ENCODE measurements around the gene NSD1.

- TF ChIP-seq EZH2 (IDR thresholded peaks at IDR 0.05; ENCODE audit: borderline replicate concordance, low read depth, low read length): no peak
- no peak for TF ChIP-seq ZKSCAN1 (IDR thresholded peaks at IDR 0.05; ENCODE audit: low read depth, low read length)
- TF ChIP-seq RAD21 (CRISPR knock-in tag; conservative IDR thresholded peaks at IDR 0.05 in 1 of 2, IDR thresholded peaks at IDR 0.05 in 1 of 2): no peak
- TF ChIP-seq FOXM1 (IDR thresholded peaks at IDR 0.05; ENCODE audit: low read depth): no peak
- no peak for TF ChIP-seq FOXM1 (CRISPR knock-in tag; IDR thresholded peaks at IDR 0.05; ENCODE audit: low read depth)
- TF ChIP-seq CTCF (IDR thresholded peaks at IDR 0.05 in 2 of 3, conservative IDR thresholded peaks at IDR 0.05 in 1 of 3; ENCODE audit: insufficient read depth in 2 of 3, low read depth in 1 of 3, low read length in 3 of 3): no peak
- TF ChIP-seq TFAP4 (CRISPR knock-in tag; IDR thresholded peaks at IDR 0.05; ENCODE audit: borderline replicate concordance): no peak
- no peak for TF ChIP-seq TARDBP (IDR thresholded peaks at IDR 0.05)
- TF ChIP-seq NFYB (IDR thresholded peaks at IDR 0.05; ENCODE audit: extremely low read depth, insufficient read length): no peak
- TF ChIP-seq CUX1 (CRISPR knock-in tag; IDR thresholded peaks at IDR 0.05): no peak
- no peak for TF ChIP-seq SP1 (CRISPR knock-in tag; IDR thresholded peaks at IDR 0.05)
- TF ChIP-seq HDAC6 (IDR thresholded peaks at IDR 0.05; ENCODE audit: low read depth, low read length): no peak
Observed at GRCh38 chr5:177339107-177339638, 205.6 kb downstream of the NSD1 start.

Data from K562 (cell line).